GM12872 (cell line): ENCODE results near the gene CRADD.
A peak's percentile ranks its signal among the peaks of the same experiment; 100 is the strongest.

Experiments used
- TF ChIP-seq, protein P1 (sequence below): IDR thresholded peaks from 3 replicates; pipeline ENCODE4 v1.5.1; 2011; ENCODE audit warnings: low read depth, mild to moderate bottlenecking, low read length, moderate library complexity; ENCODE audit not compliant: insufficient read depth

CRADD gene

GRCh38 chr12:93892423-93893268 lies 215.5 kb downstream of the CRADD start:
- TF ChIP-seq, protein P1, sequence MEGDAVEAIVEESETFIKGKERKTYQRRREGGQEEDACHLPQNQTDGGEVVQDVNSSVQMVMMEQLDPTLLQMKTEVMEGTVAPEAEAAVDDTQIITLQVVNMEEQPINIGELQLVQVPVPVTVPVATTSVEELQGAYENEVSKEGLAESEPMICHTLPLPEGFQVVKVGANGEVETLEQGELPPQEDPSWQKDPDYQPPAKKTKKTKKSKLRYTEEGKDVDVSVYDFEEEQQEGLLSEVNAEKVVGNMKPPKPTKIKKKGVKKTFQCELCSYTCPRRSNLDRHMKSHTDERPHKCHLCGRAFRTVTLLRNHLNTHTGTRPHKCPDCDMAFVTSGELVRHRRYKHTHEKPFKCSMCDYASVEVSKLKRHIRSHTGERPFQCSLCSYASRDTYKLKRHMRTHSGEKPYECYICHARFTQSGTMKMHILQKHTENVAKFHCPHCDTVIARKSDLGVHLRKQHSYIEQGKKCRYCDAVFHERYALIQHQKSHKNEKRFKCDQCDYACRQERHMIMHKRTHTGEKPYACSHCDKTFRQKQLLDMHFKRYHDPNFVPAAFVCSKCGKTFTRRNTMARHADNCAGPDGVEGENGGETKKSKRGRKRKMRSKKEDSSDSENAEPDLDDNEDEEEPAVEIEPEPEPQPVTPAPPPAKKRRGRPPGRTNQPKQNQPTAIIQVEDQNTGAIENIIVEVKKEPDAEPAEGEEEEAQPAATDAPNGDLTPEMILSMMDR, result no peak

GRCh38 chr12:93894391-93895088 lies 217.4 kb downstream of the CRADD start:
- TF ChIP-seq, protein P1, result no peak

GRCh38 chr12:93895089-93895445 lies 217.9 kb downstream of the CRADD start:
- TF ChIP-seq, protein P1, result no peak

DNA sequence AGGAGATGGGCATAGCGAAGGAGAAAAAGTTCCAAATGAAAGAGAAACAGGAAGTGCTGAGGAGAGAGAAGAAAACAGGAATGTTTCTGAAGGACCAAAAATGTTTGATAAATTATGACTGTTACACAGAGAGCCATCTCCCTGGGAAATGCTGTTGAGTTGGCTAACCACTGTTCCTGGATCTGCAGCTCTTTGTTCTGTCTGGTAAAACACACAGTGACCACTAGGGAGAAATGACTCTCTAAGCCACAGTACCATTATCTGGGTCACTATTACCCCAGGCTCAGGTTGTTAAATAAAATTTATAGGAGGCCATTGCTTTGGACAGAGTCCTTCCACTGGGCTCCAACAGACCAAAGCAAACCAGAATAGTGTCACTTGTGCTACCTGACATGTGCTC lies 219.3 kb downstream of the CRADD start:
- TF ChIP-seq, protein P1, result 0 out of 3 replicates have a peak, but pooled peaks have one; percentile 13

- TF ChIP-seq, protein P1, result no peak
Measured at GRCh38 chr12:93896952-93897351, 219.8 kb downstream of the CRADD start.

GRCh38 chr12:93901739-93902138 lies 224.6 kb downstream of the CRADD start:
- TF ChIP-seq, protein P1, result no peak

- TF ChIP-seq, protein P1, result no peak
Measured at GRCh38 chr12:93902192-93902591, 225.0 kb downstream of the CRADD start.
